ENCODE data around the gene TMEM204. TPM values are rescaled to one million over a fixed set of nuclear protein-coding genes. Genes with fewer than 3 reads are reported as not detected.

The TMEM204 gene
- polyA plus RNA-seq, 1 of the 3 experiments (the other 2 are of a cell fraction), result 2.3 TPM

DNA sequence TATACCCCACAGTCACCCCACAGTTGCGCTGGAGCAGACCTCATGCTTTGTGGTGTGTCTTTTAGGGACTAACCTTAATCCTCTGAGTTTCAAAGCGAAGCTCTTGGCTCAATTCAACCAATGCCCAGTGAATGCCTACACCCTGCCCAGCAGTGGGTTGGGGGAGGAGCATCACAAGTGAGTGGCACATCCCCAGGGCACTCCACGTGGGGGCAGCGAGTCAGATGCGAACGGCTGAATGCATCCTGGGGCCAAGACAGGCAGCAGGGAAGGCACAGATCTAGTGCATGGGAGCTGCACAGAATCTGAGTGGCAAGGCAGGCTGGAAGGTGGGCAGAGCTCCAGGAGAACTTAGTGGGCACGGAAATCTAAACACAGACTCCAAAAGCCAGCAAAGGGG is 39.2 kb downstream of the TMEM204 start:
- CTCF ChIA-PET, result interaction anchor here (0.6 kb wide), 1 partner anchor 151 kb away, joined by 3 read pairs; no protein-coding TSS in a partner anchor
- H3K4me3 ChIP-seq (ENCODE audit: low read depth in 2 of 2, low read length in 1 of 2), result no peak overlapping the region
- POLR2A ChIA-PET, result no interaction called here
- H3K79me2 ChIP-seq (ENCODE audit: insufficient read depth), result no peaks in the 10 kb centered on the region
- no peaks in the 10 kb centered on the region for H3K4me1 ChIP-seq (ENCODE audit: control insufficient read depth in 1 of 2, insufficient read depth in 2 of 2, low read depth in 1 of 2, low read length in 1 of 2)
- H3K27ac ChIP-seq (ENCODE audit: low read depth in 2 of 2, low read length in 1 of 2), result no peak overlapping the region
- peaks cover 0 to 9% of the 10 kb centered on the region in 2 experiments for H3K36me3 ChIP-seq (replicated peaks in 1 of 2; ENCODE audit: control insufficient read depth in 1 of 2, insufficient read depth in 2 of 2, low read length in 1 of 2)
- no peak for TF ChIP-seq MXI1 (IDR thresholded peaks at IDR 0.05; ENCODE audit: low read depth, low read length)
- H4K20me1 ChIP-seq (ENCODE audit: insufficient read depth), result no peaks in the 10 kb centered on the region
- no peak for DNase-seq
- 79% methylated on average over 6 of the region's 7 CpGs for WGBS (ENCODE audit: low lambda C conversion rate)
- no peaks in the 10 kb centered on the region for H3F3A ChIP-seq (replicated peaks; ENCODE audit: insufficient read depth)
- H3K9ac ChIP-seq, result no peak overlapping the region
- no peak overlapping the region for H2AFZ ChIP-seq (ENCODE audit: low read depth)
- no peak overlapping the region for H3K4me2 ChIP-seq
- no peaks in the 10 kb centered on the region for H3K27me3 ChIP-seq (ENCODE audit: insufficient read depth)
- H3K9me2 ChIP-seq, result no peaks in the 10 kb centered on the region
- no peaks in the 10 kb centered on the region for H3K9me3 ChIP-seq

GRCh38 chr16:1573301-1573700 is 39.8 kb downstream of the TMEM204 start:
- Histone ChIP-seq H3K4me2 (no peak overlapping the region), H3K4me3 (ENCODE audit: low read depth in 2 of 2, low read length in 1 of 2) (no peak overlapping the region), H3K9me3 (no peaks in the 10 kb centered on the region), H3K79me2 (ENCODE audit: insufficient read depth) (no peaks in the 10 kb centered on the region), H3K27me3 (ENCODE audit: insufficient read depth) (no peaks in the 10 kb centered on the region), H3K9me2 (no peaks in the 10 kb centered on the region), H2AFZ (ENCODE audit: low read depth) (no peak overlapping the region), H3K4me1 (ENCODE audit: control insufficient read depth in 1 of 2, insufficient read depth in 2 of 2, low read depth in 1 of 2, low read length in 1 of 2) (no peaks in the 10 kb centered on the region), H3K36me3 (replicated peaks in 1 of 2; ENCODE audit: control insufficient read depth in 1 of 2, insufficient read depth in 2 of 2, low read length in 1 of 2) (peaks cover 0 to 9% of the 10 kb centered on the region in 2 experiments), H3F3A (replicated peaks; ENCODE audit: insufficient read depth) (no peaks in the 10 kb centered on the region), H4K20me1 (ENCODE audit: insufficient read depth) (no peaks in the 10 kb centered on the region), H3K9ac (no peak overlapping the region), H3K27ac (ENCODE audit: low read depth in 2 of 2, low read length in 1 of 2) (no peak overlapping the region)
- DNase-seq, result no peak
- 90% methylated on average over 5 of the region's 5 CpGs for WGBS (ENCODE audit: low lambda C conversion rate)
- CTCF ChIA-PET, result interaction anchor here (0.6 kb wide), 1 partner anchor 151 kb away, joined by 3 read pairs; no protein-coding TSS in a partner anchor
- POLR2A ChIA-PET, result no interaction called here
- TF ChIP-seq POLR2AphosphoS5 (IDR thresholded peaks at IDR 0.05; ENCODE audit: low read depth, low read length) (no peak), NRF1 (IDR thresholded peaks at IDR 0.05; ENCODE audit: low read depth, low read length) (no peak), RXRA (IDR thresholded peaks at IDR 0.05; ENCODE audit: borderline replicate concordance, low read depth) (no peak), FOXJ3 (CRISPR knock-in tag; IDR thresholded peaks at IDR 0.05) (no peak), USF1 (IDR thresholded peaks at IDR 0.05; ENCODE audit: borderline replicate concordance, low read depth) (no peak), MAX (IDR thresholded peaks at IDR 0.05; ENCODE audit: low read depth) (no peak), RFX5 (IDR thresholded peaks at IDR 0.05; ENCODE audit: low read length) (no peak), JUND (IDR thresholded peaks at IDR 0.05) (no peak), ZBTB33 (IDR thresholded peaks at IDR 0.05; ENCODE audit: borderline replicate concordance, low read depth) (no peak), RAD21 (IDR thresholded peaks at IDR 0.05; ENCODE audit: low read length) (no peak), GATA2 (CRISPR knock-in tag; IDR thresholded peaks at IDR 0.05) (no peak), TEAD4 (IDR thresholded peaks at IDR 0.05; ENCODE audit: borderline replicate concordance, insufficient read depth) (no peak), FOSL2 (IDR thresholded peaks at IDR 0.05; ENCODE audit: borderline replicate concordance, low read depth) (no peak), MXI1 (IDR thresholded peaks at IDR 0.05; ENCODE audit: low read depth, low read length) (no peak), EP300 (IDR thresholded peaks at IDR 0.05; ENCODE audit: borderline replicate concordance in 1 of 2, low read depth in 1 of 2, low read length in 1 of 2) (no peak)
- TF ChIP-seq, protein P1, sequence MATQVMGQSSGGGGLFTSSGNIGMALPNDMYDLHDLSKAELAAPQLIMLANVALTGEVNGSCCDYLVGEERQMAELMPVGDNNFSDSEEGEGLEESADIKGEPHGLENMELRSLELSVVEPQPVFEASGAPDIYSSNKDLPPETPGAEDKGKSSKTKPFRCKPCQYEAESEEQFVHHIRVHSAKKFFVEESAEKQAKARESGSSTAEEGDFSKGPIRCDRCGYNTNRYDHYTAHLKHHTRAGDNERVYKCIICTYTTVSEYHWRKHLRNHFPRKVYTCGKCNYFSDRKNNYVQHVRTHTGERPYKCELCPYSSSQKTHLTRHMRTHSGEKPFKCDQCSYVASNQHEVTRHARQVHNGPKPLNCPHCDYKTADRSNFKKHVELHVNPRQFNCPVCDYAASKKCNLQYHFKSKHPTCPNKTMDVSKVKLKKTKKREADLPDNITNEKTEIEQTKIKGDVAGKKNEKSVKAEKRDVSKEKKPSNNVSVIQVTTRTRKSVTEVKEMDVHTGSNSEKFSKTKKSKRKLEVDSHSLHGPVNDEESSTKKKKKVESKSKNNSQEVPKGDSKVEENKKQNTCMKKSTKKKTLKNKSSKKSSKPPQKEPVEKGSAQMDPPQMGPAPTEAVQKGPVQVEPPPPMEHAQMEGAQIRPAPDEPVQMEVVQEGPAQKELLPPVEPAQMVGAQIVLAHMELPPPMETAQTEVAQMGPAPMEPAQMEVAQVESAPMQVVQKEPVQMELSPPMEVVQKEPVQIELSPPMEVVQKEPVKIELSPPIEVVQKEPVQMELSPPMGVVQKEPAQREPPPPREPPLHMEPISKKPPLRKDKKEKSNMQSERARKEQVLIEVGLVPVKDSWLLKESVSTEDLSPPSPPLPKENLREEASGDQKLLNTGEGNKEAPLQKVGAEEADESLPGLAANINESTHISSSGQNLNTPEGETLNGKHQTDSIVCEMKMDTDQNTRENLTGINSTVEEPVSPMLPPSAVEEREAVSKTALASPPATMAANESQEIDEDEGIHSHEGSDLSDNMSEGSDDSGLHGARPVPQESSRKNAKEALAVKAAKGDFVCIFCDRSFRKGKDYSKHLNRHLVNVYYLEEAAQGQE (IDR thresholded peaks at IDR 0.05; ENCODE audit: low read depth, low read length), result no peak
- TF ChIP-seq, protein P2, sequence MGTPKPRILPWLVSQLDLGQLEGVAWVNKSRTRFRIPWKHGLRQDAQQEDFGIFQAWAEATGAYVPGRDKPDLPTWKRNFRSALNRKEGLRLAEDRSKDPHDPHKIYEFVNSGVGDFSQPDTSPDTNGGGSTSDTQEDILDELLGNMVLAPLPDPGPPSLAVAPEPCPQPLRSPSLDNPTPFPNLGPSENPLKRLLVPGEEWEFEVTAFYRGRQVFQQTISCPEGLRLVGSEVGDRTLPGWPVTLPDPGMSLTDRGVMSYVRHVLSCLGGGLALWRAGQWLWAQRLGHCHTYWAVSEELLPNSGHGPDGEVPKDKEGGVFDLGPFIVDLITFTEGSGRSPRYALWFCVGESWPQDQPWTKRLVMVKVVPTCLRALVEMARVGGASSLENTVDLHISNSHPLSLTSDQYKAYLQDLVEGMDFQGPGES (IDR thresholded peaks at IDR 0.05; ENCODE audit: low read depth, low read length), result no peak
- TF ChIP-seq, protein P3, sequence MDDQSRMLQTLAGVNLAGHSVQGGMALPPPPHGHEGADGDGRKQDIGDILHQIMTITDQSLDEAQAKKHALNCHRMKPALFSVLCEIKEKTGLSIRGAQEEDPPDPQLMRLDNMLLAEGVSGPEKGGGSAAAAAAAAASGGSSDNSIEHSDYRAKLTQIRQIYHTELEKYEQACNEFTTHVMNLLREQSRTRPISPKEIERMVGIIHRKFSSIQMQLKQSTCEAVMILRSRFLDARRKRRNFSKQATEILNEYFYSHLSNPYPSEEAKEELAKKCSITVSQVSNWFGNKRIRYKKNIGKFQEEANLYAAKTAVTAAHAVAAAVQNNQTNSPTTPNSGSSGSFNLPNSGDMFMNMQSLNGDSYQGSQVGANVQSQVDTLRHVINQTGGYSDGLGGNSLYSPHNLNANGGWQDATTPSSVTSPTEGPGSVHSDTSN (IDR thresholded peaks at IDR 0.05), result no peak
